ENCODE data around the gene HCRTR1.

DNA sequence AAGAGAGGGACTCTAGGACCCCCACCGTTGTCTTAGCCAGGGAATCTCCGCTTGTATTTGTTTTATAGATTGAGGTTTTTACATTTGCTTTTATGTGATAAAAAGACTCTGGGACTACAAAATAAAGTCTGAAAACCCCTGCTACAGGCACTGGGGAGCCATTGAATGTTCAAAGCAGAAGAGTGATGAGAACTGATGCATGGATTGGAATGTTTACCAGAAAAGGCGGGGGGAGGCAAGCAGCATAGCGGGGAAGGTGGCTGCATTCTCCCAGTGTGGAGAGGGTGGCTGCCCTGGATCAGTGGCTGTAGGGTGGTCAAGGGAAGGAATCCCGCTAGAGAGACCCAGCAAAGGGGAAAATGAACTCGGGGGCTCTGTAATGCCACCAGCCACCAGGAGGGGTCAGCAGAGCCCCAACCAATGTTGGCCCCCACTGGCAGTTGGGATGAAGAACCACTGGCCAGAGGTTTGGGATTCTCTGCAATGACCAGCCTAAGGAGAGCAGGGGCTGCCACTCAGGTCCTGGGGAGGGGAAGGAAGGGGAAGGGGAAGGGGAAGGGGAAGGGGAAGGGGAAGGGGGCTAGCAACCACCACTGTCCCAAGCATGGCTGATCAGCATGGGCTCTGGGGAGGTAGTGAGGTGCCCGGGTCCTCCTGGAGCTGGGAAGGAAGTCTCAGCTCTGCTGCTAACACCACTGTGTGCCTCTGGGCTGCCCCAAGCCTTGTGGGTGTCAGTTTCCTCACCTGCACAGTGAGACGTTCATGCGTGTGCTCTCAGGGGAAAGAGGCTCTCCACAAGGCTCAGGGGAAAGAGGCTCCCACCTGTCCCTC lies 46.3 kb downstream of the HCRTR1 start:
- peak; percentile 95 to 99 (median 96) for TF ChIP-seq CTCF (IDR thresholded peaks at IDR 0.05)
- TF ChIP-seq EP300 (IDR thresholded peaks at IDR 0.05), result no peak

All from sigmoid colon (tissue), 4 donors.